Measurements from ENCODE around the gene CLBA1.

The CLBA1 gene

DNA sequence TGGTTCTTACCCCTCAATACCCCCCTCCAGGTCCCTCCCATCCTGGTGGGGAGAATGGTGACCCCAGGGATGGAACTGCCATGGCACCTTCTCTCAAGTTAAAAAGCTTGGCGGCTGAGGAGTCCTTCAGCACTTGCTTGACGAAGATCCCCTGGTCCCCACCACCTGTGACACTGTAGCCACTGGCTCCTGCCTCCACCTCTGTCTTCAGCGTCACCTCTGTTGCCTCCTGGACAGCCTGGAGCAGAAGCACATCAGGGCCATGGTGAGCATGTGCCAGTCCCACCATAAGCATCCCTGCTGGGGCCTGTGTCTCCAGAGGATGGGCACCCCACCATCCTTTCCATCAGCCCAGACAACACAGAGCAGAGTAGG lies 30.2 kb upstream of the CLBA1 start:
- H3K36me3 Mint-ChIP-seq (ENCODE audit: low read depth): no peaks in the 10 kb centered on the region
- no peaks in the 10 kb centered on the region for H3K4me1 Mint-ChIP-seq
- no peak for ATAC-seq
- no peaks in the 10 kb centered on the region for H3K9me3 Mint-ChIP-seq
- no peak for DNase-seq
- H3K27ac Mint-ChIP-seq: no peak overlapping the region
- H3K27me3 Mint-ChIP-seq: peaks cover 9% of the 10 kb centered on the region
- H3K4me3 Mint-ChIP-seq: no peak overlapping the region

DNA sequence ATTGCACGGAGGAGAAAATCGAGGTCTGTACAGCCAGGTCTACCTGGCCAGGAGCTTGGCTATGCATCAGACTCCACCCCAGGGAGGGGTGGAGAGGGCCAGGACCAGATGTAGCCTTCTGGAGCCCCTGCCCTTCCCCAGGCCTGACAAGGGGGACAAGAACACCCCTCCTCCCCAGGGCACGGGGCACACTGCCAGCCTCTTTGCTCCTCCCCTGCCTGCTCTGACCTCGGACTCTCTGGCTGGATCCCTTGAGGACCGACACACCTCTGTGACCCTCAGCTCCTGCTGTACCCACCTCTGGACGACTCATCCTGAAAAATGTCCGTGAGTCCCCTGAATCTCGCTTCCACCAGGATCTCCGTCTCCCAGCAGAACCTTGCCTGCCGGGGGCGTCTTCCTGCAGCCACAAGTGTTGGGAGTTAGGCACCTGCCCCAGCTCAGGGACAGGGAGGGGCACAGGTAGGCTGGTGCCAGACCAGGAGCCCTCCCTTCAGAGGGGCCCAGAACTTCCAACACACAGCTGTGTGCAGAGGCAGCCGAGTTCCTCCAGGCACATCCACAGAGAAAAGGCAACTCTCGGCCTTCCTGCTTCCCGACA lies 29.2 kb upstream of the CLBA1 start:
- H3K27ac Mint-ChIP-seq: no peak overlapping the region
- no peaks in the 10 kb centered on the region for H3K36me3 Mint-ChIP-seq (ENCODE audit: low read depth)
- no peaks in the 10 kb centered on the region for H3K4me1 Mint-ChIP-seq
- no peak overlapping the region for H3K4me3 Mint-ChIP-seq
- H3K9me3 Mint-ChIP-seq: no peaks in the 10 kb centered on the region
- ATAC-seq: no peak
- H3K27me3 Mint-ChIP-seq: peaks cover 9% of the 10 kb centered on the region
- DNase-seq: no peak

DNA sequence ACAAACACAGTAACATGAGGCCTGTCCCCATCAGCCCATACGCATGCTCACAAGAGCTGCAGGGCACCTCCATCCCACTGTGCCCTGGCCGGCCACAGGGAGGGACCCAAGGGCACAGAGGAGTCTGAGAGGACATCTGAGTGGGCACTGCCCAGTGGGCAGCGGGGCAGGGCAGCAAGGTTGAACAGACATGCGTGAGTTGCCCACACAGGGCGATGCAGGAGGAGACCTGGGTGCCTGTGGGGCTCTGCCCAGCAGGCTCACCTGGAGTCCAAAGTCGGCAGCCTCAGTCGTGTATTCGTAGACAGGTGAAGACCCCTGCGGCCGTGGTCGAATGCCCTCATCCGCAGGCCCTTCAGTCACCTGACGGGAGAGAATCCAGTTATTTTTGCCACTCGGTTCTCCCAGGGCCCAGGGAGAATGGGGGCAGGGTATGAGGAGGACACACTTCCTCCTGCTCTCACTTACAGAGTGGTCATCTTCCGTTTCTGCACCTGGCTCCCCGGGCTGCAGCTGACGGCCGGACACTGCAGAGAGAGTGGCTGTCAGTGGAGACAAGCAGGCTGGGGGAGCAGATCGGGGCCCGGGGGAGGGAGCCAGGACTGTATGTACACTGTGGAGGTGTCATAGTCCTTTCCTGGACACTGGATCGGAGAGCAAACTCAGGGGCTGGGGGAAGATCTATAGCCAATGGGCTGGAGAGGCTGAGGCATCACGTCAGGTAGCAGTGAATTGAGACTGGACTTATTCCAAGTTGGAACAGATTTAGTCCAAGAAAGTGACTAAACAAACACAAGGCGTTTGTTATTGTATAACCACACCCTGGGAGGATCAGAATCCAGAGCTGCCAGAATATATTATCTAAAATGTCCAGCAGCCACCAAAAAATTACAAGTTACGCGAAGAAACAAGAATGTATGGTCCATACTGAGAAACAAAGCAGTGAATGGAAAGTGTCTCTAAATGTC lies 28.2 kb upstream of the CLBA1 start:
- no peak for ATAC-seq
- no peaks in the 10 kb centered on the region for H3K9me3 Mint-ChIP-seq
- no peaks in the 10 kb centered on the region for H3K36me3 Mint-ChIP-seq (ENCODE audit: low read depth)
- DNase-seq: no peak
- H3K27me3 Mint-ChIP-seq: peaks cover 9% of the 10 kb centered on the region
- no peaks in the 10 kb centered on the region for H3K4me1 Mint-ChIP-seq
- no peak overlapping the region for H3K27ac Mint-ChIP-seq
- no peak overlapping the region for H3K4me3 Mint-ChIP-seq

DNA sequence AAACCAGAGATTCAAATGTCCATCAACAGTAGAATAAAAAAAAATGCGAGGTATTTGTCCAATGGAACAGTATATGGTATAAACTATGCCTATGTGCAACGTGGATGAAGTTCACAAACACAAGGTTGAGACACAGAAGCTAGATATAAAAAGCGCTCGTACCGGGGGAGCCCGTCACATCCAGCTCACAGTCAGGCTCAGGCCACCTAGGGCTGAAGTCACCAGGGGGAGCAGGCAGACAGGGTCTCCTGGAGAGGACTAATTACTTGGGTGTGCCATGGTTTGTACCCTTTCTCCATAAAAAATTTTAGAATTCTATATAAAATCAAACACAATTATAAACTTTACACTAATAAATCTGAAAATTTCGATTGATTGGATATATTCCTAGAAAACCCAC lies 21.0 kb upstream of the CLBA1 start:
- ATAC-seq: no peak
- no peak for DNase-seq
- H3K4me3 Mint-ChIP-seq: no peak overlapping the region
- no peaks in the 10 kb centered on the region for H3K4me1 Mint-ChIP-seq
- peaks cover 16% of the 10 kb centered on the region for H3K27me3 Mint-ChIP-seq
- H3K36me3 Mint-ChIP-seq (ENCODE audit: low read depth): no peaks in the 10 kb centered on the region
- no peak overlapping the region for H3K27ac Mint-ChIP-seq
- H3K9me3 Mint-ChIP-seq: no peaks in the 10 kb centered on the region

DNA sequence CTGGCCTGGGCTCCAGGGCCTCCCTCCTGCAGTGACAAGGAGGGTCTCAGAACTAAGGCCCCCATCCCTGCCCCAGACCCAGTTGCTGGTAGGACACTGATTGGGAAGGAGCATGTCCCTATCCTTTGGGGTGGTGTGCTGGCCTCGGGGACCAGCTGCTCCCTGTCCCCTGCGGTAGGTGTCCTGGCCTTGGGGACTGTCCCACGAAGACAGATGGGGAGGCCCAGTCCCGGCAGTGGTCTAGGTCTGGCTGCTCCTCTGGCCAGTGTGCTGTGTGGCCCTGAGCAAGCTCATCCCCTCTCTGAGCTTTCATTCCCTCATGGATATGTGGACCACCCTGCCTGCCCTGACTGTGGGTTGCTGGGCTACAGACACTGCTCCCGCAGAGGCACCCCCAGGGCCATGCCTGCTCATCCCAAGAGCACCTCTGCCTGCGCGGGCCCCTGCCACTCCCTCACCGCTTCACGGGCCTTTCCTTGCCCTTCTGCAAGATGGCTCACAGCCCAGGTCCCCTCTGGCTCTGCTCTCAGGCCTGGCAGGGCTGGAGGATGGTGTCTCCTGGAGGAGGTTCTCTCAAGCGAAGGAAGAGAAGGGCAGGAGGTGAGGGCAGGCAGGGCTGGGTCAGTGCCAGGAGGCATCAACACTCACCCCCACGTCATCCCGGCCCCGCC lies 19.9 kb upstream of the CLBA1 start:
- H3K36me3 Mint-ChIP-seq (ENCODE audit: low read depth): no peaks in the 10 kb centered on the region
- no peaks in the 10 kb centered on the region for H3K4me1 Mint-ChIP-seq
- H3K27ac Mint-ChIP-seq: no peak overlapping the region
- peaks cover 16% of the 10 kb centered on the region for H3K27me3 Mint-ChIP-seq
- no peaks in the 10 kb centered on the region for H3K9me3 Mint-ChIP-seq
- H3K4me3 Mint-ChIP-seq: no peak overlapping the region
- ATAC-seq (peak; percentile 21), DNase-seq (no peak)

DNA sequence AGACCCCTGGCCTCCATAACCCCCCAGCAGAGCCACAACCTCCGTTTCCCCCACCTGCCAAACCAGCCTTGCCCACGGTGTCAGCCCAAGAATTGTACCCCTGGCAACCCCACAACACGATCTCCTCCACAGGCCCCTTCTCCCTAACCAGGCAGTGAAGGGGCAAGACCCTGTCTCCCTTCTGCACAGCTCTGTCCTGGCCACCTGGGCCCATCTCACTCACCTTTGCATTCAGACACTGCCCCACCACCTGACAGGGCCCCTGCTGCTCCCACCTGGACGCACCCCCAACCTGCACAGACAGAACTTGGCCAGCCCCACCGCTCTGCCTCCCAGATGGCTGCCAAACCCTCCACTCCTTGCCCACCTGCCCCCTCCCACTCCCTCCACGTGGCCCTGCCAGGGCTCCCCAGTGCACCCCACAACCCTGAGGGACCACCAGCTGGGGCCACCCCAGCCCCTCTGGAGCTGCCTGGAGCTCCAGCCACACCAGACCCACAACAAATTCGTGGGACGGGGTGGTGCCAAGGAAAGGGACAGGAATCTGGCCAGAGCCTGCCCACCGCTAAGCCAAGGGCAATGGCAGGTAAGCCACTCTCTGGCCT lies 19.2 kb upstream of the CLBA1 start:
- Mint-ChIP-seq H3K4me3 (no peak overlapping the region), H3K36me3 (ENCODE audit: low read depth) (no peaks in the 10 kb centered on the region), H3K4me1 (no peaks in the 10 kb centered on the region), H3K9me3 (no peaks in the 10 kb centered on the region), H3K27me3 (peaks cover 16% of the 10 kb centered on the region), H3K27ac (peak overlapping the region; percentile 16)
- DNase-seq (no peak), ATAC-seq (no peak)

DNA sequence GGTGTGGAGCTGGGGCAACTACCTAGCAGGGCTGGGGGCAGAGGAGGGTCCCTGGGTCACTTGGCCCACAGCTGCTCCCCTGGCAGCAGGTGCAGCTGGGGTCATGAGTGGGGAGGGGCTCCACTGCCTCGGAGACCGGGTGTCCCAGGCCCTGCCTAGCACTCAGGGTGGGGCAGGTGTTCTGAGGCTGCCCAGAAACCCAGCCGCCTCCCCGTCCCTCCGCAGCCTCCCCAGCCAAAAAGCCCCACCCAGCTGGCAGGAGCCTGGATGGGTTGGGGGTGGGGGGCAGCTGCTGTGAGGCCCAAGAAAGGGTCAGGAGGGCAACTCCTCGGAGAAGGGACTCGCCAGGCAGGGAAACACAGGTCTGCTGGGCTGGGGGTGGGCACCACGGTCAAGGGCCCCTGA lies 18.6 kb upstream of the CLBA1 start:
- H3K27me3 Mint-ChIP-seq: peaks cover 16% of the 10 kb centered on the region
- no peaks in the 10 kb centered on the region for H3K36me3 Mint-ChIP-seq (ENCODE audit: low read depth)
- no peak overlapping the region for H3K4me3 Mint-ChIP-seq
- DNase-seq (no peak), ATAC-seq (no peak)
- no peaks in the 10 kb centered on the region for H3K9me3 Mint-ChIP-seq
- H3K4me1 Mint-ChIP-seq: no peaks in the 10 kb centered on the region
- no peak overlapping the region for H3K27ac Mint-ChIP-seq

DNA sequence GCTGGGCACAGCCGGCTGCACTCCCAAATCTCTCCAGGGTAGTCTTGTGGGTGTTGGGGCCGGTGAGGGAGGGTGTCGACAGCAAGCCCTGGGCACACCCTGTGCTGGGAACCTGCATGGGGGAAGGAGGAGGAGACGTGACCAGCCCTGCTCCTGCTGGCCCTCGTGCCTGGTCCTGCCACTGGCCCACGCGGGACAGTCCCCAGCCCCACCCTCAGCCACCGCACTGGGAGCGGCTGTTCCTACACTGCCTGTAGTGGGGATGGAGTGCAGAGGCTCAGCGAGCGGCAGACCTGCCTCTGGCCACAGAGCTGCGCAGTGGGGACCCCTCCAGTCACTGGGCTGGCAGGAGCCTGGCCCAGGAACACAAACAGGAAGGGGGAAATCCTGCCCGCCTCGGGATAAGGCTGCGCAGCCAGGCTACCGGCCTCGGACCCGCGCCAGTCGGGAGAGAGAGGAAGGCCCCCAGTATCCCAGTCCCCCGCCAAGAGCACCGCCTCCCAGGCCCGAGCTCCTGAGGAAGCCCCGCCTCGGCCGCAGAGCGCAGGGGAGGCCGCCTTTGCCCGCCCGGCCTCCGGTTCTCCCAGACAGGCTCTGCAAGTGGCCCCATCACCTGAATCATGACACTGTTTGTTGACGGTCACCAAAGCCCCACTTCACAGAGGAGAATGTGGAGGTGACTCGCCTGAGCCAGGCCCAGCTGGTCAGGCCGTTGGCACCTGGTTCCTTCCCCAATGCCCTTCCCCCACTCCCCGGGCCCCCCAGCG lies 18.0 kb upstream of the CLBA1 start:
- Mint-ChIP-seq H3K27me3 (peaks cover 16% of the 10 kb centered on the region), H3K4me1 (no peaks in the 10 kb centered on the region), H3K4me3 (no peak overlapping the region), H3K9me3 (no peaks in the 10 kb centered on the region), H3K27ac (no peak overlapping the region), H3K36me3 (ENCODE audit: low read depth) (no peaks in the 10 kb centered on the region)
- DNase-seq: no peak
- no peak for ATAC-seq

DNA sequence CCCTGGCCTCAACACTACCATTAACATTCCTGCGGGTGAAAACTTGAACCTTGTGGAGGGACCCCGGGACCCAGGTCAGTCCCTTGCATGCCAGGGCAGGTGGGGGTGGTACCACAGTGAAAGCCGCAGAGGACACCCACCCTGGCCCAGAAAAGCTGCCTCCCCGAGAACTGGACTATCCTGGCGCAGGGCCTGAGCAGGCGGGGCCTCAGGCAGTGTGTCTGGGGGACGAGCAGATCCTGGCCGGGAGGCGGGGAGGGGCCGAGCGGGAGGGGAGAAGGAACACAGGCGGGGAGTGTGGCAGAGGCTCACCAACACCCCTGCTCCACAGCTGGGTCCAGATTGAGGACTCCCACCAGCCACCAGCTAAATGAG lies 17.4 kb upstream of the CLBA1 start:
- no peak overlapping the region for H3K4me3 Mint-ChIP-seq
- H3K36me3 Mint-ChIP-seq (ENCODE audit: low read depth): no peaks in the 10 kb centered on the region
- H3K27ac Mint-ChIP-seq: no peak overlapping the region
- no peaks in the 10 kb centered on the region for H3K9me3 Mint-ChIP-seq
- H3K4me1 Mint-ChIP-seq: no peaks in the 10 kb centered on the region
- H3K27me3 Mint-ChIP-seq: peaks cover 16% of the 10 kb centered on the region
- ATAC-seq (no peak), DNase-seq (no peak)

DNA sequence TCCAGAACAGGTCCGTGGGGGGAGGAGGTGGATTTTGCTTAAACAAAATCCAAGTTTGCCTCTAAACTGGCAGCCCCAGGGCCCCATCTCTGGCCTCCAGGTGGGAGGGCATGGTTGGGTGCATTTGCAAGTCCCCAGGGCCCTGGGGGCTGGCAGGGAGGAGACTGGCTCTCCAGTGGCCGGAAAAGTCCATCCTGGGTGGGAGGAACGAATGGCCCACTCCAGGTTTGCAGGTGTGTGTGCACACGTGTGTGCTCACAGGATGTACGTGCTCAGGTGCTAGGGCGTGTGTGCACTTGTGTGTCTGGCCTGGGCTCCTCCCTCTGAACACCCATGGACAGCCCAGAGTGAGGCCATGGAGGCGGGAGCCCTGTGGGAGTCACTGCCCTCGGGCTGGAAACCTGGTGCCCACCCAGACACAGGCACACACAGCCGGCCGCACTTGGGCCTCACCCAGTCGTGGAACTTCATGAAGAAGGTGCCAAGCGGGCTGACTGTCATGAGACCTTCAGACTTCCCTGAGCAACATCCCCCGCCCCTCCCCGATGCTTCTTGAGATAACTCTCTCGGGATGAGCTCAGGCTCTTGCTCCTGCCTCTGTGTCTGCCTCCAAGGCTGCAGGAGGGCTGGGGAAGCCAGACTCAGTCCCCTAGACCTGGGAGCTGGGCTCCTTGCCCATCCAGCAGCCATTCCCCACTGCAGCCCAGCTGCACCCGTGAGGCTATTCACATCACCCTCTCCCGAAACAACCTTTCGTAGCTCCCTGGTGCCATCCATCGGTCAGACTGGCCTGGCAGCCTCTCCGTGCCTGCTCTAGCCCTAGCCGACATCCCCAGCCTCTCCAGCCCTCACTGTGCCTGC lies 16.8 kb upstream of the CLBA1 start:
- peaks cover 16% of the 10 kb centered on the region for H3K27me3 Mint-ChIP-seq
- no peaks in the 10 kb centered on the region for H3K4me1 Mint-ChIP-seq
- H3K36me3 Mint-ChIP-seq (ENCODE audit: low read depth): no peaks in the 10 kb centered on the region
- ATAC-seq (no peak), DNase-seq (no peak)
- no peak overlapping the region for H3K27ac Mint-ChIP-seq
- H3K9me3 Mint-ChIP-seq: no peaks in the 10 kb centered on the region
- no peak overlapping the region for H3K4me3 Mint-ChIP-seq

DNA sequence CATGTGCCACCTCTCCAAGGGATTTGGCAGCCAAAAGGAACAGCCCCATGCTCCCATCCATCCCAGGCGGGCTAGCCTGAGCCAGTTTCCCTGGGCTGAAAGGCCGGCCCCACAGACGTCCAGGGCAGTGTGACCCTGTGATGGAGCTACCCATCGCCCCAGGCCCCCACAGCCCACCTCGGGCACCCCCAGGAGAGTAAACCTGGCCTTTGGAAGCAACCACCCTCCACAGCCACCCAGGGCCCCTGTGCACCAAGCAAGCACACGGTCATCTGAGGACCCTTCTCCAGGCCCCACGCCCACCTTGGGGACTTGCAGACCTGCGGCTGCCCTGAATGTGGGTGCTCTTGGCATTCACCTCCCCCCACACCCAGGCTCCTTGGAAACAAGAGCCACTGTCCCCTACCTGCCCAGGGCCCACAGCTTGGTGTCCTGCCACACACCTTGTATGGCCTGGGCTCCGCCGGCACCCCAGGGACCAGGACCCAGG lies 15.8 kb upstream of the CLBA1 start:
- DNase-seq (no peak), ATAC-seq (no peak)
- no peaks in the 10 kb centered on the region for H3K4me1 Mint-ChIP-seq
- H3K36me3 Mint-ChIP-seq (ENCODE audit: low read depth): no peaks in the 10 kb centered on the region
- no peak overlapping the region for H3K27ac Mint-ChIP-seq
- H3K9me3 Mint-ChIP-seq: no peaks in the 10 kb centered on the region
- H3K4me3 Mint-ChIP-seq: no peak overlapping the region
- peaks cover 16% of the 10 kb centered on the region for H3K27me3 Mint-ChIP-seq

DNA sequence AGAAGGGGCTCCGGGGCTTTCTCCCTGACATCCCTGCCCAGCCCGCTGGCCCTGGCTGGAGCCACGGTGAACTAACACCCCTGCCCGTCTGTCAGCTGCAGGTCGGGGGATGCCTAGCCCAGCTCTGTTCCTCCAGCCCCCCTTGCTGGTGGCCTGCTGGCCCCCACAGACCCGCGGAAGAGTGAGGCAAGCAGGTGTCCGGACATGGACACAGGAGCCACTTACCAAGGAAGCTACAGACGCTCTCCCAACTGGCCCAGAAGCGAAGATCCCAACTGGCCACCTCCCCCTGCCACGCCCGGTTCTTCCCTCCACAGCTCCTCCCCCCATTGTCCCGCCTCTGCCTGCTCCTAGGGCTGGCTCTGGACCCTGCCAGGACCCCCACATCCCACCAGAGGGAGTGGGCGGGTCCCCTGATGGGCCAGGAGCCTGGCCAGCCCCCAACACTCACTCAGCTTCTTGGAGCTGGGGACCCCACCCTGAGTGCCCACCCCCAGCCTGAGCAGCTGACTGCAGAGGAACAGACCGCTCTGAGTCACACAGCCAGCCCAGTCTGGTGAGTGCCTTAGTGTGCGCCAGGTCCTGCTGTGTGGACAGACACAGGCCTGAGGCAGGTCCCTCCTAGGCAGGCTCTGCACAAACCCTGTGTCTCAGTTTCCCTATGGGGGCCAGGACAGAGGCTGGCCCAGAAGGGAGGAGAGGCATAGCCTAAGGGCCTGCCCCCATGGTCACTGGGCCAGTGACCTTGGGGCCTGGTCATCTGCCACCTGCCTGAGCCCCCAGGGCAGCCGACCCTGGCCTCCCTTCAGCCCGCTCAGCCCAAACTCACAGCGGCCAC lies 15.1 kb upstream of the CLBA1 start:
- H3K4me3 Mint-ChIP-seq: no peak overlapping the region
- ATAC-seq (no peak), DNase-seq (no peak)
- no peaks in the 10 kb centered on the region for H3K9me3 Mint-ChIP-seq
- H3K4me1 Mint-ChIP-seq: no peaks in the 10 kb centered on the region
- H3K27me3 Mint-ChIP-seq: peaks cover 16% of the 10 kb centered on the region
- H3K36me3 Mint-ChIP-seq (ENCODE audit: low read depth): no peaks in the 10 kb centered on the region
- no peak overlapping the region for H3K27ac Mint-ChIP-seq

Data from activated naive CD8-positive, alpha-beta T cell treated with anti-CD3 and anti-CD28 coated beads, Interleukin-2, amount 50 U/mL, for 24 hours (primary cell).